Parathyroid adenoma (tissue), 2 donors: ENCODE data around the gene ZNF335.

Source experiments
- H2AFZ ChIP-seq: fragments of 300-600 bp; sonication (generic); one replicate; pipeline ENCODE4 v1.7.0; 2017; ENCODE audit warnings: antibody characterized with exemption, mild to moderate bottlenecking
- H3K27ac ChIP-seq: fragments of 300-600 bp; sonication (generic); one replicate; pipeline ENCODE4 v1.7.0; 2017
- H3K27me3 ChIP-seq: fragments of 300-600 bp; sonication (generic); one replicate; pipeline ENCODE4 v1.7.0; 2017; ENCODE audit warnings: low read length; ENCODE audit not compliant: control insufficient read depth, insufficient read depth
- H3K36me3 ChIP-seq: fragments of 300-600 bp; sonication (generic); one replicate; pipeline ENCODE4 v1.7.0; 2017; ENCODE audit warnings: low read length; ENCODE audit not compliant: control insufficient read depth, insufficient read depth
- H3K4me1 ChIP-seq: fragments of 300-600 bp; sonication (generic); one replicate; pipeline ENCODE4 v1.7.0; 2017; ENCODE audit warnings: control low read depth
- H3K4me2 ChIP-seq: fragments of 300-600 bp; sonication (generic); one replicate; pipeline ENCODE4 v1.7.0; 2017; ENCODE audit warnings: low read length
- H3K4me3 ChIP-seq: fragments of 300-600 bp; sonication (generic); one replicate; pipeline ENCODE4 v1.7.0; 2017; ENCODE audit warnings: low read depth, low read length
- H3K79me2 ChIP-seq: fragments of 300-600 bp; sonication (generic); one replicate; pipeline ENCODE4 v1.7.0; 2017; ENCODE audit warnings: control low read depth
- H3K9ac ChIP-seq: fragments of 300-600 bp; sonication (generic); one replicate; pipeline ENCODE4 v1.7.0; 2017; ENCODE audit warnings: mild to moderate bottlenecking
- H3K9me3 ChIP-seq: fragments of 300-600 bp; sonication (generic); one replicate; pipeline ENCODE4 v1.7.0; 2017; ENCODE audit warnings: low read length; ENCODE audit not compliant: control insufficient read depth
- TF ChIP-seq, protein P1 (sequence below): fragments of 300-600 bp; sonication (generic); IDR thresholded peaks from one replicate; pipeline ENCODE4 v1.7.0; 2017; ENCODE audit warnings: antibody characterized with exemption, mild to moderate bottlenecking
- donor health status: primary hyperparathyroidism.

The ZNF335 gene

DNA sequence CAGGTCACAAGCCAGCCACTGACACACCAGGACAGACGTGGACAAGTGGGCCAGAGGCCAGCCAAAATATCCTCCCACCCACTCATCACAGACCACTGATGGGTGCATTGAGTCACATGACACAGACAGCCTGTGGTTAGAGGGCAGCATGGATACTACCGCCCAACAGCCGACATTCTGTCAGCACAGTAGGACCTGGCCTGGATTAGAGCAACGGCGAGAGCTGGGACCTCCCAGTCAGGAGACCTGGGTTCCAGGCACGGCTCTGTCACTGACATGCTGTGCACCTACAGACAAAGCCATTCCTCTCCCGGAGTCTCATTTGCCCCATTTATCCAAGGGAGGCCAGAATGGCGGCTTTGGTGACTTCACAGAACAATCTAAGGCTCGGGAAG, 8.0 kb downstream of the ZNF335 start:
- Histone ChIP-seq H3K9ac (no peak overlapping the region), H3K36me3 (no peaks in the 10 kb centered on the region), H3K4me2 (no peak overlapping the region), H3K9me3 (no peaks in the 10 kb centered on the region), H3K4me1 (peaks cover 3% of the 10 kb centered on the region), H3K79me2 (no peaks in the 10 kb centered on the region), H3K27me3 (no peaks in the 10 kb centered on the region), H3K27ac (no peak overlapping the region), H2AFZ (no peak overlapping the region), H3K4me3 (no peak overlapping the region)
- TF ChIP-seq, protein P1, sequence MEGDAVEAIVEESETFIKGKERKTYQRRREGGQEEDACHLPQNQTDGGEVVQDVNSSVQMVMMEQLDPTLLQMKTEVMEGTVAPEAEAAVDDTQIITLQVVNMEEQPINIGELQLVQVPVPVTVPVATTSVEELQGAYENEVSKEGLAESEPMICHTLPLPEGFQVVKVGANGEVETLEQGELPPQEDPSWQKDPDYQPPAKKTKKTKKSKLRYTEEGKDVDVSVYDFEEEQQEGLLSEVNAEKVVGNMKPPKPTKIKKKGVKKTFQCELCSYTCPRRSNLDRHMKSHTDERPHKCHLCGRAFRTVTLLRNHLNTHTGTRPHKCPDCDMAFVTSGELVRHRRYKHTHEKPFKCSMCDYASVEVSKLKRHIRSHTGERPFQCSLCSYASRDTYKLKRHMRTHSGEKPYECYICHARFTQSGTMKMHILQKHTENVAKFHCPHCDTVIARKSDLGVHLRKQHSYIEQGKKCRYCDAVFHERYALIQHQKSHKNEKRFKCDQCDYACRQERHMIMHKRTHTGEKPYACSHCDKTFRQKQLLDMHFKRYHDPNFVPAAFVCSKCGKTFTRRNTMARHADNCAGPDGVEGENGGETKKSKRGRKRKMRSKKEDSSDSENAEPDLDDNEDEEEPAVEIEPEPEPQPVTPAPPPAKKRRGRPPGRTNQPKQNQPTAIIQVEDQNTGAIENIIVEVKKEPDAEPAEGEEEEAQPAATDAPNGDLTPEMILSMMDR: no peak

DNA sequence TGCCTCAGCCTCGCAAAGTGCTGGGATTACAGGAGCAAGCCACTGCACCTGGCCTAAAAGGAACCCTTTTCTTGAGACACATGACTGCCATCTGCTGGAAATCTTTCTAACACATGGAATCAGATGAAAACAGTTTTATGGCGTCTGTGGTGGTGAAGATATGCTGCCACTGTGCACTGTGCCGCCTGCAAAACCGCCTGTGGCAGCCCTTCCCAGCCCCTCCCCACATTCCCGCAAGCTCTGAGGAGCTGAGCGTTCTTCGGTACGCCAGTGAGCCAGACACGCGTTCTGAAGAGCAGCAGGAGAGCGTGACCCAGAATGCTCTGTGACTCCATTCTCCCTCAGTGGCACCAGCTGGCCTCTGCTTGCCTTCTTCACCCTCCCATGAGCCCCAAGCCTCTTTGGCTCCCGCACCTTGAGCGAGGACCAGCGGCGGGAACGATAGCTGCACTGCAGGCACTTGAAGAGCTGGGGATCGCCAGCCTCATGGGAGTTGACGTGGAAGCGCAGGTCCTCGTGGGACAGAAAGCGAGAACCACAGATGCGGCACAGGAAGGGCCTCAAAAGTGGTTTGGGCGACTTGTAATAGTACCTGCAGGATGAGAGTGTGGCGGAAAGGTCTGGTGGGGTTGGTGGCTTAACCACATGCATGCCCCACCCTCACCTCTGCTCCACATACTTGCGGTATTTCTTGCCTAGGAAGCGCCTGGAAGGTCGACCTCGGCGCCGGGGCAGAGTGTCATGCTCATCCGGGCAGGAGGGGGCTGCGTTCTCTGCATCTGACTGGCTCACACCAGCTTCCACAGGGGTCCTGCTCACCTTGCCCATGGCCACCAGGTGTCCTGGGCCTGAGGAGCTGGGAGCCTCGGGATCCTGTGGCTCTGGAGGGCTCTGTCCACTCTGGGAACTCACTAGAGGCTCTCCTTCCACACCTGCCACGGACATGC, 8.7 kb downstream of the ZNF335 start:
- H2AFZ ChIP-seq: no peak overlapping the region
- H3K9ac ChIP-seq: no peak overlapping the region
- no peaks in the 10 kb centered on the region for H3K4me1 ChIP-seq
- no peak overlapping the region for H3K4me2 ChIP-seq
- no peak overlapping the region for H3K27ac ChIP-seq
- H3K36me3 ChIP-seq: no peaks in the 10 kb centered on the region
- no peak overlapping the region for H3K4me3 ChIP-seq
- TF ChIP-seq, protein P1: peak; percentile 60
- H3K27me3 ChIP-seq: no peaks in the 10 kb centered on the region
- H3K9me3 ChIP-seq: no peaks in the 10 kb centered on the region
- no peaks in the 10 kb centered on the region for H3K79me2 ChIP-seq

DNA sequence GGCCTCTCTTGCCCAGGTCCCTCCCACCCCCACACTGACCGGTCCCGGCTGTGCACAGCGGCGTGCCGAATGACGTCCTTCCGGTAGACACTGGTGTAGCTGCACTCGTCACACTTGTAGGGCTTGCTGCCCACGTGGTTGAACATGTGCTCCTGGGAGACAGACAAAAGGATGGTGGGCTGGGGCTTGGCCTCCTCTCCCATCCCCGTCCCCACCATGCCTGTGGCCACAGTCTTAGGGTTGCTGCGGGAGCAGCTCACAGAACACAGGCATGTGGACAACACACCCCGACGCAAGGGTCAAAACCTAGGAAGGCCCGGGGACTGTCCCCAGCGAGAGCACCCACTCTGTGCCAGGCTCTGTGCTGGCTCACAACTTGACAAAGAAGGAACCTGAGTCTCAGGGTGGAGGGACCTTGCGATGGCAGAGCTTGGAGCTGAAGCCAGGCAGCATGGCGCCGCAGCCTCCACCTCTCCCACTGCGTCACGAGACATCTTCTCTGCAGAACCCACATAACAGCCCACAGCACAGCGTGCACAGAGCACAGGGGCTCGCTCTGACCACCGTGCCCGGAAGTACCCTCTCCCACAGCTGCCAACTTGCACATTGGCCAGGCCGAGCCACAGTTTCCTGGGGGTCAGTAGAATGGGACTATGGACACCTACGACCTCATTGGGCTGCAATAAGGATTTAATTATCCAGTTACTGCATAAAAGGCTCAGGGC, 9.8 kb downstream of the ZNF335 start:
- no peaks in the 10 kb centered on the region for H3K79me2 ChIP-seq
- H3K4me3 ChIP-seq: no peak overlapping the region
- TF ChIP-seq, protein P1: no peak
- no peaks in the 10 kb centered on the region for H3K27me3 ChIP-seq
- H2AFZ ChIP-seq: no peak overlapping the region
- H3K4me1 ChIP-seq: no peaks in the 10 kb centered on the region
- no peak overlapping the region for H3K27ac ChIP-seq
- no peaks in the 10 kb centered on the region for H3K36me3 ChIP-seq
- no peaks in the 10 kb centered on the region for H3K9me3 ChIP-seq
- H3K4me2 ChIP-seq: no peak overlapping the region
- no peak overlapping the region for H3K9ac ChIP-seq

DNA sequence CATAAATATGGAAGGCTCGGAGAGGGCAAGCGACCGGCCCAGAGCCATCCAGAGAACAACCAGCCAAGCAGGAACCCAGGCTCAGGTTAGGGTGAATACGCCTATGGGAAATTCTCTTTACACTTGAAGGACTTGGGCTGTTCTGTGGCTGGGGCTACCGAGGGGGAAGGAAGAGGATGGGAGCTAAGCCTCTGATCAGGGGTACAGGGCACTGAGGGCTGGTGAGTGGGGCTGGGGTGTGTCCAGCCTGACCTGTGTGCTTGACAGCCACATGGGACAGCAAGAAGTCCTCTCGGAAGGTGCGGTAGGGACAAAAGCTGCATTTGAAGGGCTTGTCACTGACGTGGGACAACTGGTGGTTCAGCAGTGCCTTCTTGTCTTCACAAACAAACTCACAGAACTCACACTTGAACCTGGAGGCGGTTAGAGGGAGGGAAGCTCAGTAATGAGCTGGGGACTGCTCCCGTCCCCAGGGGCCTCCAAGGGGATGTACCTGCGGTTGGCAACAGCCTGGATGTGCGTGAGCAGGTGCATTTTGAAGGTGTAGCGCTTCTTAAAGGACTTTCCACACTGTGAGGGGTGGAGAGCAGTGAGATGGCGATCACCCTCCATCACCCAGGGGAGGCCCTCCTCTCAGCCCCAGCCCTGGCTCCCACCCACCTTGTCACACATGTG, 11.9 kb downstream of the ZNF335 start:
- TF ChIP-seq, protein P1: no peak
- Histone ChIP-seq H3K27ac (no peak overlapping the region), H3K9ac (no peak overlapping the region), H3K79me2 (no peaks in the 10 kb centered on the region), H3K4me3 (no peak overlapping the region), H3K4me2 (no peak overlapping the region), H3K36me3 (no peaks in the 10 kb centered on the region), H3K4me1 (no peaks in the 10 kb centered on the region), H3K9me3 (no peaks in the 10 kb centered on the region), H3K27me3 (no peaks in the 10 kb centered on the region), H2AFZ (no peak overlapping the region)
